Measurements from ENCODE around the gene TMEM167B. TPM values are rescaled to one million over a fixed set of nuclear protein-coding genes. Genes with fewer than 3 reads are reported as not detected.

TMEM167B gene
- total RNA-seq (2022) (30.2 and 34.3 TPM in 2 replicates), Bru-seq, nascent RNA (percentile 84 among the genes with signal in this experiment), BruChase-seq, experiment 1, labeled RNA remaining after a 6-hour chase (percentile 98 among the genes with signal in this experiment), BruChase-seq, experiment 2, labeled RNA remaining after a 2-hour chase (percentile 97 among the genes with signal in this experiment)
- long read RNA-seq, transcript TMEM167B-201 (3 exons, 3,730 nt), result major isoform, 8 of 12 reads
- long read RNA-seq, partial matches to known transcripts, result 0 of 12 reads
- long read RNA-seq, other reads (novel, unspliced or antisense), result 3 of 12 reads

DNA sequence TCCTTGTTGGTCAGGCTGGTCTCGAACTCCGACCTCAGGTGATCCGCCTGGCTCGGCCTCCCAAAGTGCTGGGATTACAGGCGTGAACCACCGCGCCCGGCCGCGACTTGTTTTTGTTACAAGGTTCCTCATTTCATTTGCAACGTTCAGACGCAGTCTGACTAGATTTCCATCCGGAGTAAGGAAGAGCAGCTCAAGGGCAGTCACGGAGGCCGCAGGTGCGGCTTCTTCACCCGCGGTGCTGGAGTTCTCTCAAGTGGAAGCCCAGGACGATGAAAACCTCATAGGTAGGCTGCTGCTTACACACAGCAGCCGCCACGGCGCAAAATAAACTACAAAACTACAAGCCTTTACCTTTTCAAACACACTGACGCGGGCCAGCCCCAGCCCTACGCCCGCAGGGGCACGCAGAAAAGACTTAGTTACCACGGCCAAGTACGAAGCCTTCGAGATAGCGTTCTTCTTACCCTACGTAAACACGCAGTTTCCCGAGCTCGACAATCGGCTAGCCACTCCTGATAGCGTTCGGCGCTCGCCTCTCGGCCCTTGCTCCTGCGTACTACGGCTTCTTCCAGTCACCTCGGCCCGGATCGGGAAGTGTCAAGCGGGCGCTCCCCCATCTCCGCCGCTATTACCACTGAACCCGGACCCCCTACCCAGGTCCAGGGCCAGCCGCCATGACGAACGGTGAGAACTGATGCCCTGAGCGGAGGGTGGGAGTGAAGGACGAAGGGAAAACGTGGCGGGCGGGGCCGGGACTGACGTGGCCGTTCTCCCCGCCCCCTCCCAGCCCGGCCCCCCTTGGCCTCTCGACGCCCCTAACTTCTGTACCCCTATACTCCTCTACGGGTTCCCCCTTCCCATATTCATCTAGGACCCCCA lies at the start of gene TMEM167B:
TSS of gene TMEM167B (plus strand) at position 569 of the 882 bp plus-strand sequence. CDS start at position 678, 109 bp downstream.
- DNase-seq (ENCODE audit: unreplicated experiment), result peak; percentile 91
- CTCF ChIA-PET, result interaction anchor here (0.6 to 2.9 kb wide), 6 partner anchors 10 to 127 kb away, joined by 3 to 12 read pairs (median 4); partner anchors contain the start of genes CLCC1 and WDR47
- Mint-ChIP-seq H3K4me3 (ENCODE audit: unreplicated experiment) (peak within 1 kb of the TSS; percentile 80), H3K36me3 (ENCODE audit: insufficient read depth, unreplicated experiment) (peaks cover 46% of the 10 kb centered on the region), H3K27me3 (ENCODE audit: insufficient read depth, unreplicated experiment) (no peaks in the 10 kb centered on the region), H3K27ac (ENCODE audit: low read depth, unreplicated experiment) (peak within 1 kb of the TSS; percentile 96), H3K9me3 (ENCODE audit: unreplicated experiment) (no peaks in the 10 kb centered on the region), H3K4me1 (ENCODE audit: insufficient read depth, unreplicated experiment) (peaks cover 12% of the 10 kb centered on the region)
- TF ChIP-seq, protein P1, sequence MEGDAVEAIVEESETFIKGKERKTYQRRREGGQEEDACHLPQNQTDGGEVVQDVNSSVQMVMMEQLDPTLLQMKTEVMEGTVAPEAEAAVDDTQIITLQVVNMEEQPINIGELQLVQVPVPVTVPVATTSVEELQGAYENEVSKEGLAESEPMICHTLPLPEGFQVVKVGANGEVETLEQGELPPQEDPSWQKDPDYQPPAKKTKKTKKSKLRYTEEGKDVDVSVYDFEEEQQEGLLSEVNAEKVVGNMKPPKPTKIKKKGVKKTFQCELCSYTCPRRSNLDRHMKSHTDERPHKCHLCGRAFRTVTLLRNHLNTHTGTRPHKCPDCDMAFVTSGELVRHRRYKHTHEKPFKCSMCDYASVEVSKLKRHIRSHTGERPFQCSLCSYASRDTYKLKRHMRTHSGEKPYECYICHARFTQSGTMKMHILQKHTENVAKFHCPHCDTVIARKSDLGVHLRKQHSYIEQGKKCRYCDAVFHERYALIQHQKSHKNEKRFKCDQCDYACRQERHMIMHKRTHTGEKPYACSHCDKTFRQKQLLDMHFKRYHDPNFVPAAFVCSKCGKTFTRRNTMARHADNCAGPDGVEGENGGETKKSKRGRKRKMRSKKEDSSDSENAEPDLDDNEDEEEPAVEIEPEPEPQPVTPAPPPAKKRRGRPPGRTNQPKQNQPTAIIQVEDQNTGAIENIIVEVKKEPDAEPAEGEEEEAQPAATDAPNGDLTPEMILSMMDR (IDR thresholded peaks at IDR 0.05; ENCODE audit: unreplicated experiment), result no peak
- intact Hi-C loops (cut with micrococcal nuclease), result loop anchor here (1.0 kb wide), 1 partner anchor 14 kb away; the partner anchor contains the start of gene TAF13
- BruUV-seq (replicated peaks), result TSS peak; percentile 81
- POLR2A ChIA-PET, result interaction anchor here (0.6 to 3.9 kb wide), 27 partner anchors 8 to 310 kb away, joined by 3 to 97 read pairs (median 4); partner anchors contain the start of genes CLCC1, SARS1, TAF13 and WDR47

DNA sequence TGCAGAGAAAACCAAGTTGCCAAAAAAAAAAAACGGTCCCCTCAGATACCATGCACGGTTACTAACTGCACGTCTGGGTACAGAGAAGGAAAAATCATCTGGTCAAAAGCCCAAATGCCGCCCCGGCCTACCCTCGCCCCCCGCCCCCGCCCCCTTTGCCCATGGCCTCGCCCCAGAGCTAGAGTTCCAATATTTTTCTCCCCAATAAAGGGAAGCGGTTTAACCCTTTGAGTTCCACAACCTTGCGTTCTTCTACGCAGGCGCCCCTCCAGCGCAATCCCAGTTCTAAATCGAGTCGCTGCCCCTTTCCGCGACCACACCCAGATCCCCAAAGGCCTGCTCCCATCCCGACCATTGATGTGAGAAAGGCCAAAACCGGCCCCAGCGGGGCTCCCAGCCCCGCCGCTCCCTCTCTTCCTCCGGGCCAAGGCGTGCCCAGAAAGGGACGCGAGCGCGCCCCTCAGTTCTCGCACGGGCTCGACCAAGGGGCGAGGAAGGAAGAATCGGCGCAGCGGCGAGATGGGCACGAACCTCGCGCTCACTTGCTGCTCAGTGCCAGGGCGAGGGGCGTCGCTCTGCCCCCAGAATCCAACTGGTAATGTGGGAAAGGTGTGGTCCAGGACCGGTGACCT lies 49.5 kb upstream of the TMEM167B start:
- intact Hi-C loops (cut with micrococcal nuclease), result loop anchor here (1.0 to 2.0 kb wide), 2 partner anchors 36 to 59 kb away; no protein-coding TSS in a partner anchor
- TF ChIP-seq, protein P1 (IDR thresholded peaks at IDR 0.05; ENCODE audit: unreplicated experiment), result no peak
- POLR2A ChIA-PET, result interaction anchor here (2.1 to 3.7 kb wide), 3 partner anchors 50 to 59 kb away, joined by 12 to 54 read pairs (median 19); partner anchors contain the start of gene TMEM167B
- Mint-ChIP-seq H3K27me3 (ENCODE audit: insufficient read depth, unreplicated experiment) (no peaks in the 10 kb centered on the region), H3K36me3 (ENCODE audit: insufficient read depth, unreplicated experiment) (peaks cover 7% of the 10 kb centered on the region), H3K4me3 (ENCODE audit: unreplicated experiment) (peak overlapping the region; percentile 94), H3K27ac (ENCODE audit: low read depth, unreplicated experiment) (peak overlapping the region; percentile 14), H3K9me3 (ENCODE audit: unreplicated experiment) (no peaks in the 10 kb centered on the region), H3K4me1 (ENCODE audit: insufficient read depth, unreplicated experiment) (peaks cover 6% of the 10 kb centered on the region)
- no TSS peak for BruUV-seq (replicated peaks)
- CTCF ChIA-PET, result no interaction called here
- DNase-seq (ENCODE audit: unreplicated experiment), result peak; percentile 30

DNA sequence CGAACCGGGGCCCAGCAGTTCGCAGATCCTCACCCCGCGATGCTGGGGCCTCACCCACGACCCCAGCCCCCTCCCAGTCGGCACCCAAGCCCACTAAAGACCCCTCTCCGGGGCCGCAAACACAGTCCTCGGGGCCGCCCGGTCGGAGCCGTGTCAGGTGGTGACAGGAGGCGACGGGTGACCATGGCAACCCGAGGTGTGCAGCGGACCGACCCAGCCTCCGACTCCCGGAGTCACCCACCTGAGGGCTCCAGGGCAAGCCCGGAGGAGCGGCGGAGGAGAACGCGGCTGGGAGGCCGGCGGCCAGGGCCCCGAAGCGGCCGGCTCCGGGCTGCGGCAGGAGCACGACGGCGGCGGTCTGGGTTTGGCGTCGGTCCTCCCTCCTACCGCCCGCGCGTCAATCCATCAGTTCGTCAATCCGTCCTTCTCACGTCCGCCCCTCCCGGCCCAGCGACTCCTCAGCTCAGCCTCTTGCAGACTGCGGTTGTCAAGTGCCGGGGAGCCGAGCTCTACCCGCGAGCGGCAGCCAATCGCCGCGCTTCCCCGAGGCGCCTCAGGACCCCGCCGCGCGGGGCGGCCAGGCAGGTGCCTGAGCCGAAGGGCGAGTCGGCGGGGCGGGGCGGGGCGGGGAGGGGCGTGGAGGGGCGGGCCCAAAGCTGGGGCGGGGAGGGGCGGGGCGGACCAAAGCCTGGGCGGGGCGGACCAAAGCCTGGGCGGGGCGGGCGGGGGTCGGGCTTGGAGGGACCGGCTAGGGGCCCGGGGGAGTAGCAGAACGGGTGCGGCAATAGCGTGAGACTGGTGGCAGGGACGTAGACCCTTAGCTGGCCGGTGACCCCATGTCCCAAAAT lies 48.7 kb upstream of the TMEM167B start, which contains the start of gene WDR47:
TSS of gene WDR47 (minus strand) at position 482 of the 848 bp plus-strand sequence. CDS start 18,590 bp downstream, outside the sequence.
- TF ChIP-seq, protein P1 (IDR thresholded peaks at IDR 0.05; ENCODE audit: unreplicated experiment), result no peak
- Mint-ChIP-seq H3K27ac (ENCODE audit: low read depth, unreplicated experiment) (peak within 1 kb of the TSS; percentile 78), H3K36me3 (ENCODE audit: insufficient read depth, unreplicated experiment) (peaks cover 7% of the 10 kb centered on the region), H3K4me3 (ENCODE audit: unreplicated experiment) (peak within 1 kb of the TSS; percentile 94), H3K9me3 (ENCODE audit: unreplicated experiment) (no peaks in the 10 kb centered on the region), H3K27me3 (ENCODE audit: insufficient read depth, unreplicated experiment) (no peaks in the 10 kb centered on the region), H3K4me1 (ENCODE audit: insufficient read depth, unreplicated experiment) (peaks cover 6% of the 10 kb centered on the region)
- CTCF ChIA-PET, result interaction anchor here (0.5 to 1.4 kb wide), 3 partner anchors 14 to 79 kb away, joined by 3 read pairs; partner anchors contain the start of genes CLCC1 and TMEM167B
- BruUV-seq (replicated peaks), result no TSS peak
- POLR2A ChIA-PET, result interaction anchor here (0.5 to 3.7 kb wide), 20 partner anchors 9 to 507 kb away, joined by 3 to 54 read pairs (median 5); partner anchors contain the start of genes GNAI3, SARS1, TAF13 and TMEM167B
- peak; percentile 96 for DNase-seq (ENCODE audit: unreplicated experiment)
- intact Hi-C loops (cut with micrococcal nuclease), result loop anchor here (1.0 to 2.0 kb wide), 2 partner anchors 37 to 58 kb away; no protein-coding TSS in a partner anchor

Data from MCF 10A (cell line).